ENCODE data around the gene TAS2R38.

- TF ChIP-seq POLR2A (IDR thresholded peaks at IDR 0.05; ENCODE audit: low read length) (no peak), GATA1 (IDR thresholded peaks at IDR 0.05; ENCODE audit: low read depth, low read length) (no peak)
These were observed 27.7 kb upstream of the TAS2R38 start for GRCh38 chr7:142001163-142001874.
